LoVo (cell line): ENCODE results near the gene FBXO4.
"Not testable (repeated sequence)": the region's sequence is repeated elsewhere in the genome, so short reads cannot be mapped to it uniquely, and the experiment has no call there.

ENCODE experiments used
- DNase-seq: peaks from one replicate; pipeline ENCODE4 v3.0.0-alpha.2; 2016; ENCODE audit warnings: low spot score

The FBXO4 gene

GRCh38 chr5:41982858-41983257 lies 57.8 kb downstream of the FBXO4 start:
- DNase-seq, result not testable (repeated sequence)

- no peak for DNase-seq
These were observed 58.2 kb downstream of the FBXO4 start for GRCh38 chr5:41983284-41983683.

GRCh38 chr5:41985945-41986695 lies 61.0 kb downstream of the FBXO4 start:
- no peak for DNase-seq
